Loucy (cell line): ENCODE data around the gene C1orf167.

Source experiments
- H2AFZ ChIP-seq: fragments of 200-600 bp; sonication (generic); 2 replicates; pipeline ENCODE4 v1.6.0; 2016; ENCODE audit warnings: antibody characterized with exemption, mild to moderate bottlenecking, low read length, moderate library complexity
- H3F3A ChIP-seq: fragments of 200-600 bp; 2 replicates; pipeline ENCODE4 v1.6.0; 2016; ENCODE audit warnings: antibody characterized with exemption, low read depth, mild to moderate bottlenecking
- H3K27me3 ChIP-seq: fragments of 200-600 bp; sonication (generic); 2 replicates; pipeline ENCODE4 v1.6.1; 2014; ENCODE audit warnings: low read length, mild to moderate bottlenecking; ENCODE audit not compliant: insufficient read depth, poor library complexity, severe bottlenecking
- H3K36me3 ChIP-seq: fragments of 200-600 bp; sonication (generic); 2 replicates; pipeline ENCODE4 v1.6.1; 2016; ENCODE audit warnings: low read length; ENCODE audit not compliant: insufficient read depth
- H3K4me1 ChIP-seq: fragments of 200-600 bp; sonication (generic); 2 replicates; pipeline ENCODE4 v1.5.1; 2014; ENCODE audit warnings: low read length, mild to moderate bottlenecking; ENCODE audit not compliant: insufficient read depth, poor library complexity, severe bottlenecking
- H3K4me2 ChIP-seq: fragments of 200-600 bp; sonication (generic); 2 replicates; pipeline ENCODE4 v1.6.0; 2014; ENCODE audit warnings: antibody characterized with exemption, low read length, low read depth, mild to moderate bottlenecking; ENCODE audit not compliant: poor library complexity, severe bottlenecking
- H3K4me3 ChIP-seq: fragments of 200-600 bp; sonication (generic); 2 replicates; pipeline ENCODE4 v1.5.1; 2014; ENCODE audit warnings: low read length, mild to moderate bottlenecking, mixed read lengths; ENCODE audit not compliant: poor library complexity, severe bottlenecking
- H3K79me2 ChIP-seq: fragments of 200-600 bp; sonication (generic); 2 replicates; pipeline ENCODE4 v1.6.1; 2014; ENCODE audit warnings: low read length; ENCODE audit not compliant: insufficient read depth
- H3K9ac ChIP-seq: fragments of 200-600 bp; sonication (generic); 2 replicates; pipeline ENCODE4 v1.6.0; 2014; ENCODE audit warnings: mild to moderate bottlenecking, low read depth, low read length, moderate library complexity; ENCODE audit not compliant: poor library complexity, severe bottlenecking
- H3K9me2 ChIP-seq: fragments of 200-600 bp; sonication (generic); replicated peaks from 2 replicates; pipeline ENCODE4 v1.6.1; 2016; ENCODE audit warnings: low read depth, low read length, mixed read lengths
- H3K9me3 ChIP-seq: fragments of 200-600 bp; sonication (generic); 2 replicates; pipeline ENCODE4 v1.6.1; 2014; ENCODE audit warnings: mild to moderate bottlenecking, antibody characterized with exemption, low read length, low read depth; ENCODE audit not compliant: insufficient read depth
- H4K20me1 ChIP-seq: fragments of 200-600 bp; sonication (generic); 2 replicates; pipeline ENCODE4 v1.6.0; 2014; ENCODE audit warnings: antibody characterized with exemption, low read length, mild to moderate bottlenecking; ENCODE audit not compliant: insufficient read depth, poor library complexity, severe bottlenecking
- CTCF ChIP-seq: fragments of 200-600 bp; sonication (generic); conservative IDR thresholded peaks from 2 replicates; pipeline ENCODE4 v1.5.1; 2014; ENCODE audit warnings: mild to moderate bottlenecking, antibody characterized with exemption, low read length
- EZH2phosphoT487 ChIP-seq: fragments of 200-600 bp; IDR thresholded peaks from 2 replicates; pipeline ENCODE4 v1.6.1; 2018; ENCODE audit warnings: antibody characterized with exemption, mild to moderate bottlenecking, moderate library complexity, borderline replicate concordance

Gene C1orf167

GRCh38 chr1:11826946-11827345 is 65.0 kb downstream of the C1orf167 start:
- Histone ChIP-seq H3K27me3 (no peaks in the 10 kb centered on the region), H3K9me3 (no peaks in the 10 kb centered on the region), H4K20me1 (no peaks in the 10 kb centered on the region), H3K4me1 (no peaks in the 10 kb centered on the region), H3K36me3 (peaks cover 72% of the 10 kb centered on the region; the same call in 1 of the 2 replicates), H2AFZ (no peak overlapping the region), H3K9ac (no peak overlapping the region), H3K4me3 (no peak overlapping the region), H3F3A (no peaks in the 10 kb centered on the region), H3K79me2 (no peaks in the 10 kb centered on the region), H3K9me2 (no peaks in the 10 kb centered on the region), H3K4me2 (no peak overlapping the region)
- TF ChIP-seq EZH2phosphoT487 (no peak), CTCF (no peak)

- no peaks in the 10 kb centered on the region for H3K9me2 ChIP-seq
- H3K79me2 ChIP-seq, result no peaks in the 10 kb centered on the region
- no peak overlapping the region for H3K9ac ChIP-seq
- no peak overlapping the region for H2AFZ ChIP-seq
- no peak overlapping the region for H3K4me2 ChIP-seq
- no peak for TF ChIP-seq CTCF
- TF ChIP-seq EZH2phosphoT487, result no peak
- H3K27me3 ChIP-seq, result no peaks in the 10 kb centered on the region
- no peaks in the 10 kb centered on the region for H3K9me3 ChIP-seq
- H3K4me1 ChIP-seq, result no peaks in the 10 kb centered on the region
- no peaks in the 10 kb centered on the region for H3F3A ChIP-seq
- H3K4me3 ChIP-seq, result no peak overlapping the region
- H3K36me3 ChIP-seq, result peaks cover 77% of the 10 kb centered on the region; the same call in 1 of the 2 replicates
- H4K20me1 ChIP-seq, result no peaks in the 10 kb centered on the region
These were observed 66.5 kb downstream of the C1orf167 start for GRCh38 chr1:11828511-11828910.

GRCh38 chr1:11831945-11832725 is 70.1 kb downstream of the C1orf167 start:
- no peak overlapping the region for H2AFZ ChIP-seq
- H3K4me3 ChIP-seq, result no peak overlapping the region
- no peaks in the 10 kb centered on the region for H3K4me1 ChIP-seq
- H3K36me3 ChIP-seq, result peaks cover 82% of the 10 kb centered on the region; the same call in 1 of the 2 replicates
- H3K9ac ChIP-seq, result no peak overlapping the region
- no peaks in the 10 kb centered on the region for H3K79me2 ChIP-seq
- H3K9me2 ChIP-seq, result no peaks in the 10 kb centered on the region
- H3K27me3 ChIP-seq, result no peaks in the 10 kb centered on the region
- no peak overlapping the region for H3K4me2 ChIP-seq
- H4K20me1 ChIP-seq, result no peaks in the 10 kb centered on the region
- no peak for TF ChIP-seq EZH2phosphoT487
- TF ChIP-seq CTCF, result no peak
- H3F3A ChIP-seq, result no peaks in the 10 kb centered on the region
- no peaks in the 10 kb centered on the region for H3K9me3 ChIP-seq
